Tibial artery (tissue), 4 donors: ENCODE results near the gene NIPSNAP2.
"Not testable (repeated sequence)": the region's sequence is repeated elsewhere in the genome, so short reads cannot be mapped to it uniquely, and the experiment has no call there.

ENCODE experiments used
- DNase-seq, 2 donors: peaks; one replicate each; pipeline ENCODE4 v3.0.0-alpha.2; 2019
- H3K27ac ChIP-seq, 2 donors: fragments of 200-600 bp; sonication (generic) in 1 of 2; 1 replicate in 1 of 2; 2 replicates in 1 of 2; pipeline ENCODE4 v1.5.1; 2018 to 2019; ENCODE audit warnings: mild to moderate bottlenecking in 1 of 2
- H3K27me3 ChIP-seq, 2 donors: fragments of 200-600 bp; sonication (generic) in 1 of 2; one replicate each; pipeline versions ENCODE4 v1.5.1 to v1.6.0; 2016 to 2019
- H3K36me3 ChIP-seq, 3 donors: fragments of 200-600 bp; sonication (generic) in 2 of 3; one replicate each; pipeline ENCODE4 v1.5.1; 2016 to 2019; ENCODE audit warnings: mild to moderate bottlenecking in 2 of 3
- H3K4me1 ChIP-seq, 4 donors: fragments of 200-600 bp; sonication (generic) in 2 of 4; 1 replicate in 3 of 4; 2 replicates in 1 of 4; pipeline ENCODE4 v1.5.1; 2016 to 2019
- H3K4me3 ChIP-seq, 2 donors: fragments of 200-600 bp; sonication (generic) in 1 of 2; 1 replicate in 1 of 2; 2 replicates in 1 of 2; pipeline ENCODE4 v1.5.1; 2018 to 2019; ENCODE audit warnings: mild to moderate bottlenecking in 2 of 2
- H3K9me3 ChIP-seq, 3 donors: fragments of 200-600 bp; sonication (generic) in 1 of 3; one replicate each; pipeline ENCODE4 v1.5.1; 2016 to 2019
- CTCF ChIP-seq, 2 experiments: fragments of 200-600 bp in 1 of 2; fragments of 450-650 bp in 1 of 2; IDR thresholded peaks; one replicate each; pipeline ENCODE4 v1.5.1; 2017 to 2019; ENCODE audit warnings: antibody characterized with exemption in 2 of 2, mild to moderate bottlenecking in 1 of 2, moderate library complexity in 1 of 2
- intact Hi-C: fragments of 100-400 bp; cut with DNase I; formaldehyde crosslinking; loops from one replicate; pipeline ENCODE4 v1.15.0; 2023; ENCODE audit warnings: low total_unique reads

NIPSNAP2 gene

GRCh38 chr7:56003749-56004148 lies 39.4 kb downstream of the NIPSNAP2 start:
- no peak overlapping the region for H3K4me3 ChIP-seq
- intact Hi-C loops = loop anchor here (5.0 kb wide), 1 partner anchor 69 kb away; no protein-coding TSS in a partner anchor

GRCh38 chr7:56007167-56007652 lies 42.8 kb downstream of the NIPSNAP2 start:
- intact Hi-C loops = no loop called here
- H3K9me3 ChIP-seq = no peaks in the 10 kb centered on the region
- no peak overlapping the region for H3K27ac ChIP-seq
- H3K4me1 ChIP-seq = no peaks in the 10 kb centered on the region
- no peak overlapping the region for H3K4me3 ChIP-seq
- DNase-seq = no peak
- H3K36me3 ChIP-seq = peaks cover 0 to 5% (median 0%) of the 10 kb centered on the region in 3 donors
- H3K27me3 ChIP-seq = no peaks in the 10 kb centered on the region
- no peak for TF ChIP-seq CTCF (IDR thresholded peaks at IDR 0.05)

More at GRCh38 chr7:56003749-56004148, 39.4 kb downstream of the NIPSNAP2 start:
- Histone ChIP-seq H3K9me3 (no peaks in the 10 kb centered on the region), H3K27ac (no peak overlapping the region), H3K36me3 (peaks cover 15 to 17% (median 16%) of the 10 kb centered on the region in 3 donors), H3K4me1 (no peaks in the 10 kb centered on the region), H3K27me3 (no peaks in the 10 kb centered on the region)
- no peak for TF ChIP-seq CTCF (IDR thresholded peaks at IDR 0.05)
- DNase-seq = no peak

- Histone ChIP-seq H3K4me1 (no peaks in the 10 kb centered on the region), H3K27me3 (no peaks in the 10 kb centered on the region), H3K9me3 (no peaks in the 10 kb centered on the region), H3K4me3 (no peak overlapping the region), H3K27ac (no peak overlapping the region), H3K36me3 (peaks cover 0 to 10% (median 0%) of the 10 kb centered on the region in 3 donors)
- TF ChIP-seq CTCF (IDR thresholded peaks at IDR 0.05) = no peak
- intact Hi-C loops = no loop called here
- no peak for DNase-seq
Measured at GRCh38 chr7:56007891-56008290, 43.5 kb downstream of the NIPSNAP2 start.

- H3K27ac ChIP-seq = no peak overlapping the region
- peaks cover 0 to 18% (median 0%) of the 10 kb centered on the region in 3 donors for H3K36me3 ChIP-seq
- no peak for TF ChIP-seq CTCF (IDR thresholded peaks at IDR 0.05)
- no peaks in the 10 kb centered on the region for H3K4me1 ChIP-seq
- H3K9me3 ChIP-seq = no peaks in the 10 kb centered on the region
- intact Hi-C loops = no loop called here
- no peak overlapping the region for H3K4me3 ChIP-seq
- H3K27me3 ChIP-seq = no peaks in the 10 kb centered on the region
- no peak for DNase-seq
Measured at GRCh38 chr7:56009695-56010094, 45.3 kb downstream of the NIPSNAP2 start.

- intact Hi-C loops = not testable (repeated sequence)
- peaks cover 0 to 61% (median 0%) of the 10 kb centered on the region in 3 donors for H3K36me3 ChIP-seq
Measured at GRCh38 chr7:56017015-56017414, 52.6 kb downstream of the NIPSNAP2 start.

GRCh38 chr7:56019501-56019900 lies 55.1 kb downstream of the NIPSNAP2 start:
- H3K9me3 ChIP-seq = no peaks in the 10 kb centered on the region
- peaks cover 0 to 57% (median 0%) of the 10 kb centered on the region in 3 donors for H3K36me3 ChIP-seq
- intact Hi-C loops = no loop called here
- no peaks in the 10 kb centered on the region for H3K4me1 ChIP-seq
- H3K27me3 ChIP-seq = no peaks in the 10 kb centered on the region
- H3K27ac ChIP-seq = no peak overlapping the region
- no peak for DNase-seq
- no peak overlapping the region for H3K4me3 ChIP-seq
- no peak for TF ChIP-seq CTCF (IDR thresholded peaks at IDR 0.05)

More at GRCh38 chr7:56017015-56017414, 52.6 kb downstream of the NIPSNAP2 start:
- DNase-seq, H3K9me3 ChIP-seq, H3K27ac ChIP-seq, H3K4me3 ChIP-seq, H3K4me1 ChIP-seq, H3K27me3 ChIP-seq: not testable (repeated sequence)
